GM10847 (cell line): ENCODE measurements around the gene CD300C.

ENCODE experiments used
- POLR2A ChIP-seq: IDR thresholded peaks from 2 replicates; pipeline ENCODE4 v1.6.1; 2011; ENCODE audit not compliant: insufficient read length; ENCODE audit errors: extremely low read depth

CD300C gene

DNA sequence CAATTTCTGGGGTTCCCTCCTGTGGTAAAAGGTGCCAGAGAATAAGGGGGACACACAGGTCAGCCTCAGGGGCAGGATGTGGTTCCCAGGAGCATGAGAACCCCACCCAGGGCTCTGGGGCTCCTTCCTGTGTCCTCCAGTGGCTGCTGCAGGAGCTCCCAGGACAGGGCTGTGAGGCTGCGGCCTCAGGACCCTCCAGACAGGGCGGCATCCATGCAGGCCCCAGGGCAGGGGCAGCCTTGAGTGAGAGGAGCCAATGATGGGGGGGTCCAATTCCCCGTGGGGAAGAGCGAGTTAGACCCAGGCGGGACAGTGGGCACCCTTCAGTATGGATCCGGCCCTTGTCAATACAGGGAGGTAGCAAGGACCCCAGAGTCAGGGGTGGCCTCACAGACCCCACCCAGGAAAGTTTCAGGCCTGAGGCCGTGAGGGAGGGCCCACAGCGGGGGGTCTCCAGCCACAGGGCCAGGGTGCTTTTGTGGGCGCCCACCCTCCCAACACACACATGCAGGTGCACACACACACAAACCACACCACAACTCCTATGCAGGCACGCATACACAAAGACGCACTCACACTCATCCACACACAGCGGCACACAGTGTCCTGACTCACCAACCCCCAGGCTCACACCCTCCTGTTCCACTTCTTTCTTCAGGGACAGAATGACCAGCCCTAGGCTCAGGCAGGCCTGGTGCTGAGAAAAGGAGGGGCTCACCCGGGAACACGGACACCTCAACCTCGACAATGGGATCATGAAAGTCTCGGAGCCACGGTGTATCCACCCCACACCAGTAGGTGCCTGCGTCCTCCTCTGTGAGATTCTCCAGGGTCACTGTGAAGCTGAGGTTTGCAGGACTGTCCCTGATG, 1.8 kb downstream of the CD300C start:
- TF ChIP-seq POLR2A = no peak

DNA sequence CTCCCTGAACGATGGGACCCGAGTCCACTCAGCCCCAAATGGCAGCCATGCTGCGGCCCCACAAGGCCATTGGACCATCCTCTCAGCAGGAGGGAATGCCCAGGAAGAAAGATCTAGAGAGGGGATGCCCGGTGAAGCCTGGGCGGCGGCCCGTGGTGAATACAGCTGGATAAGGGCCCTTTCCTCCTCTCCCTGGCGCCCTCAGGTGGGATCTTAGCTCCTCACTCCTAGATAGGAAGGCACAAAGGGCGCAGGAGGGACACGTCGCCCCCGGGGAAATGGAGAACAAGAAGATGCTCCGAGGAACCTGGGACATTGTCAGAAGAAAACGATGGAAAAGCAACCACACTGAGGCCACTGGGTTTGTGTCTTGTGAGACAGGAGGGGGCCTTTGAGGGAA, 2.5 kb downstream of the CD300C start:
- TF ChIP-seq POLR2A = no peak

DNA sequence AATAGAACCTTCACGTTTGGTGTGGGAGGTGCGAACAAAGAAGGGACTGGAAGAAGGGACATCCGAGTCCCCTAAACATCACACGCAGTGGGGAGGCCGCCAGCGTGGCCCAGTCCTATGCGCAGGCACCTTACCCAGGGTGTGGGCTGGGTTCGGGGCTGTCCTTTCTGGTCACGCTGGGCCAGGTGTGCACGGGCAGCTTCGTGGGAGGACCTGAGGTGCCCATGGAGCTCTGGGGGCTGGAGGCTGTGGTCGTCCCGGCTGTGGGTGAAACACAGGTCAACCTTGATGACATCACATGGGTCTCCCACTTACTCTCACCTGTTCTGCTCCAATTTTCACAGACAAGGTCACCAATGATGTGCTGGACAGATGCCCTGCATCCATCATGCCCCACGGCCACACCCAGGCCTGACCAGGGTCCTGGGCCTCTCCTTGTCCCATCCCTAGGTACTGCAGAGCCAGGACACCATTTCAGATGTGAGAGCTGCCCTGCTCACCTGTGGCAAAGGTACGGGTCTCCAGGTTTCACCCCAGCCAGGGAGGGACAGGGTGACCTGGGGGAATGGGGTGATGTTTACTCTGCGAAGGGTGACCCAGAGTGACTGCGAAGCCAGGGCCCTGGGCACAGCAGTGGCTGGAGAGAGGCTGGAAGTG, 3.1 kb downstream of the CD300C start:
- TF ChIP-seq POLR2A = no peak

DNA sequence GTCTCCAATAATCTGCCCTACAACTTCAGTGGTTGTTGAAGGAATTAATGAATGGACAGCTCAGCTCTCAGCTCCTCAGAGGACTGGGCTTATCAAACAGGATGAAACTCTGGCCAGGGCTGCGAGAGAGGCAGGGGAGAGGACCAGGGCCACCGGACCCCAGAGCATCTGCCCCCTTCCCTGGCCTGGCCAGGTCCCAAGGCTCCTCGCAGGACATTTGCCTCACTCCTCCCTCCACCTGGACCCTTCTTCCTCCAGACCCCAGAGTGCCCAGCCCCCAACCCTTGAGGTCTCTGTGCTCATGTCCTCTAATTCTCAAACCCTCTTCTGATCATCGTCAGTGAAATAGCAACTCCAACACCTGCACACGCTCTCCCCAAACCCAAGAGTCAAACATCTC, 3.7 kb downstream of the CD300C start:
- TF ChIP-seq POLR2A = no peak

DNA sequence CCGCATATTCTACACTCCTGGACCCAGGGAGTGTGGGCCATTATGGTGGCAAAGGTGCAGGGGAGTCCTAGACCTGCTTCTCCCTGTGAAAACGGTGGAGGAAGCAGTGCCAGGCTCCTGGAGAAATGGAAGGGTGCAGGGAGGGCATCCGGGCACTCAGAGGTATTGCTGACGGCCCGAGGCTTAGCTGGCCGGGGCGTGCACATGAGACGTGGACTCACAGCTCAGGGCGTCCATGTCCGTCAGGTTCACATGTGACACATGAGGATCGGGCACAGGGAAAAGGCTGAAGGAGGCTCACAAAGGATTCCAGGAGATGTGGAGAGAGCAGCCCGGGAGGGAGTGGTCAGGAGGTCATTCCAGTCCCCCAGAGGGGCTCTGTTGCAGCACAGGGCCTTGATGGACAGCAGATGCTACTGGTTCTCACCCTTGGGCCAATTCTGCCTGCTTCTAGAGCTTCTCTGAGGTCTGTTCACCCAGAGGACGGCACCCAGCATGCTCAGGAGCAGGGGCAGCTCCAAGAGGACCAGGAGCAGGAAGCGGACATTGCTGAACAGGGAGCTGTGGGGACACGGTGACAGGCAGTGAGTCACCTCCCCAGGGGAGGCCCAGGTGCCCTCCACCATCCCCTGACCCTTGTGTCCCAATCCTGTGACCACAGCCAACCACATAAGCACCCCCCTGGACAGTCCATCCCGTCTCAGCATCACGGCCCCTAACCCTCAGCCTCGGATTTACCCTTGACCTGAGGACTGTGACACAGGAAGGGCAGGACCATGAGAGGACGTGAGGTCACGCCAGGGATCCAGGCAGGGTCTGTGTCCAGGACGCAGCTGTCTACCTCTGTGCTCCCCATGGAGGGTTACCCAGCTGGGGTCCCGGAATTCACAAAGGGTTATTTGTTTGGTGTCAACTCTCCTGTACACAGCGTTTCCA, 4.5 kb downstream of the CD300C start:
- no peak for TF ChIP-seq POLR2A

DNA sequence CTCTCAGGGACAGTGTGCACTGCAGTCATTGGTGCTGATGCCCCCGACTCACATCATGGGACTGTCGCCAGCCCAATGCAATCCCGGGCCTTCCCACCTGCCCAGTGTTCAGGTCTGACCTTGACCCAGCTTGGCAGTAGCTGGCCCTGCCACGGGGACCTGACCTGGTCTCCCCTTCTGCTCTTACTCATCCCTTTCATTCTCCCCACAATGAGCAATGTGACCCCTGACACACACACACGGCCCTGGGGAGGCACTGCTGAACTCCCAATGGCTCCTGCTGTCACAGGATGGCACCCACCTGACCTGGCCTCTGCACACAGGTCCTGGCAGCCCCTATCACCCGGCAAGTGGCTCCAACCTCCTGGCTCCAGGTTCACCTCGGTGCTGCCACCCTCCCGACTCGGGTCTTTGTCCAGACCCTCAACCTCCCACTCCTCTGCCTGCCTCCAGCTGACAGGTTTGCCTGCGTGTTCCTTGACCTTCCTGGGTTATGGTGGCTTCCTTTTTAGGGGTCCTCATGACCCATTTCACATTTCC, 6.6 kb downstream of the CD300C start:
- no peak for TF ChIP-seq POLR2A

DNA sequence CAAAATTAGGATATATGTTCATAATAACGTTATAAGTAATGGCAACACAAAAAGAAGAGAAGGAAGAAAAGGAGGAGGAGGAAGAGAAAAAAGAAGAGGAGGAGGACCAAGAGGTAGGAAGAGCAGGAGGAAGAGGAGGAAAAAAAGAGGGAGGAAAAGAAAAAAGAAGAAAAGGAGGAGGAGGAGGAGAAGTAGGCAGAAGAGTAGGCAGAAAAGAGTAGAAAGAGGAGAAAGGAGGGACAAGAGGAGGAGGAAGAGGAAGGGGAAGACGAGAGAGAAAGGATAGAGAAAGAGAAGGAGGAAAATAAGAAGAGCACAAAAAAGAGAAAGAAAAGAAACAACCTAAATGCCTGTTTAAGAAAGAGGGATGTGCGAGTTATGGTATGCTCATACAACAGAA, 9.0 kb downstream of the CD300C start:
- no peak for TF ChIP-seq POLR2A

DNA sequence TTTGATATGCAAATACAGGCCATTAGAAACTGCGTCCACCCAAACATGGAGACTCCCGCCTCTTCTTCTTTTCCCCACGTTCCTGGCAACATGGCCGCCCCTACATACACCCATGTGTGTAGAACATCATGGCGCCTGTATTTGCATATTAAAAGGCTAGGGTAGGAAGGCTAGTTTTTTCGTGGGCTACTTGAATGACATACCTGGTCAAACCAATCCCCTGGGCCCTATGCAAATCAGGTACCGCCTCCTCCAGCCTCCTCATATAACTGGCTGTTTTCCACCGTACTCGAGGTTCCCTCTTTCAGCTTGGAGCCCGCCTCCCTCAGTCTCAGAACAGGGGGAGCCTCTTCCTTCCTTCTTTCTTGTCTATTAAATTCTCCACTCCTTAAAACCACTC, 13.8 kb downstream of the CD300C start:
- TF ChIP-seq POLR2A = no peak

DNA sequence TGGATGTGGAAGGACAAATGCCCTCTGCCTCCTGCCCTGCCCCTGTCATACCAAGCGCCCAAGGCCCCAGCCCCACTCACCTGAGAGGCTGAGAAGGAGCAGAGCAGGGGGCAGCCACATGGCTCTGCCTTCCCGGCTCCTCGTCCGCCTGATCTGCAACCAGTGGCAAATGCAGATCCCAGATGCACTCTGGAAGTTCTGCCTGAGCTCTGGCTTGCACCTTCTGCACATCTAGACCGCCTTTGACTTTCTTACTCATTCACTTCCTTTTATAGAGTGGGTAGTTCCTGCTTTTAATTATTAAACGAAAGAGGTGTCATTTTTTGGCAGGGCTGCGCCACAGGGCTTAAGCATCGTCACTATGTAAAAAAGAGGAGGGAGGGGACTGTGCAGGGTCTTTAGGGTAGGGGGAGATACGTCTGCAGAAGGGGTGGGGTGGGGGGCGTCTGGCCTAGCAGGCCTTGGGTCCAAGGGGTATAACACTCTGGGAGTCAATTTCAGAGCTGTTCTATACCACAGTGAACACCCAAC, 14.6 kb downstream of the CD300C start, which contains the start of gene CD300LB:
TSS of gene CD300LB (minus strand) at position 245 of the 531 bp plus-strand sequence. CDS start at position 120, 125 bp downstream.
- no peak for TF ChIP-seq POLR2A

DNA sequence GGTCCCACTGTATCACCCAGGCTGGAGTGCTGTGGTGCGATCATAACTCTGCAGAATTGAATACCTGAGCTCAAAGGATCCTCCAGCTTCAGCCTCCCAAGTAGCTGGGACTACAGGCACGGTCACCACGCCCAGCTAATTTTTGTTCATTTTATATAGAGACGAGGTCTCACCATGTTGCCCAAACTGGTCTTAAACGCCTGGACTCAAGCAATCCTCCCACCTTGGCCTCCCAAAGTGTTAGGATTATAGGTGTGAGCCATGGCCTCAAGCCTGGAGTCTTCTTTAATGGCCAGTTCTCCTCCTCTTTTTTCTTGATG, 15.1 kb downstream of the CD300C start:
- no peak for TF ChIP-seq POLR2A

DNA sequence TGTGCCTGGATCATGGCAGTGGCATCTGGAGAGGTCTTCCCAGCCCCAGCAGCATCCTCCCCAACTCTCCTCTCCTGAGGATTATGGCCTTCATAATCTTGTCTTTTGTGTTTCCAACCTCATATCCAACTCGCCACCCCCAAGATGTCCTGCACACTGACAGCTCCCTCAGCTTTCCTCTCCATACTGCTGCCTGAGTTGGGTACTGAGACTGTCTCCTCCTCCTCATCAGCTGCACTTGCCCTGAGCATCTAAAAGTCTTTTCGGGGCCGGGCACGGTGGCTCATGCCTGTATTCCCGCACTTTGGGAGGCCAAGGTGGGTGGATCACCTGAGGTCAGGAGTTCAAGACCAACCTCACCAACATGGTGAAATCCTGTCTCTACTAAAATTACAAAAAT, 16.7 kb downstream of the CD300C start:
- no peak for TF ChIP-seq POLR2A

DNA sequence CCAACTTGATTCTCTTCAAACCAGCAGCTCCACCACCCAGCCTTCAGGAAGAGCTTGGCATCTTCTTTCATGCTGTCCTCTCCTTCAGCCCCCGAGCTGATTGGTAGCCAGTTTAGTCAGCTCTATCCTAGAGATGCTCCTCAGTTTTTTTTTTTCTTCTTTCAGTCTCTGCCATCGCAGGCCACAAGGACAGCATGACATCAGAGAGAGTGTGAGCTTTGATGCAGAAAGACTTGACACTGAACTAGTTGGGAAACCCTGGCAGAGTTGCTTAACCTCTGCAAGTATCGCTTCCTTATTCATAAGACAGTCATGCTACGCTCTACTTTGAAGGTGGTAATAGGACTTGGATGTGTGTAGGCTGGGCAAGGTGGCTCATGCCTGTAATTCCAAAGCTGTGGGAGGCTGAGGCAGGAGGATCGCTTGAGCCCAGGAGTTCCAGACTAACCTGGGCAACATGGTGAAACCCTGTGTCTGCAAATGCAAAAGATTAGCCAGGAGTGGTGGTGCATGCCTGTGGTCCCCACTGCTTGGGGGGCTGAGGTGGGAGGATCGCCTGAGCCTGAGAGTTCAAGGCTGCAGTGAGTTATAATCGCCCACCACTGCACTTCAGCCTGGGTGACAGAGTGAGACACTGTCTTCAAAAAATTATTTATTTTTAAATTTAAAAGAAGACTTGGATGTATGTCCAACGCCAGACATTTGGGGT, 17.3 kb downstream of the CD300C start:
- TF ChIP-seq POLR2A = no peak

DNA sequence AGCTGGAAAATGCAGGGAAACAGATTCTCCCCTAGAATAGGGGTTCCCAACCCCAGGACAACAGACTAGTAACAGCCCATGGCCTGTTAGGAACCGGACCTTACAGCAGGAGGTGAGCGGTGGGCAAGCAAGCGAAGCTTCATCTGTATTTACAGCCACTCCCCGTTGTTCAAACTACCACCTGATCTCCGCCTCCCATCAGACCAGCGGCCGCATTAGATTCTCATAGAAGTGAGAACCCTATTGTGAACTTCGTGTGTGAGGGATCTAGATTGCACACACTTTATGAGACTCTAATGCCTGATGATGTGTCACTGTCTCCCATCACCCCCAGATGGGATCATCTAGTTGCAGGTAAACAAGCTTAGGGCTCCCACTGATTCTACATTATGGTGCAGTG, 18.2 kb downstream of the CD300C start:
- TF ChIP-seq POLR2A = no peak

DNA sequence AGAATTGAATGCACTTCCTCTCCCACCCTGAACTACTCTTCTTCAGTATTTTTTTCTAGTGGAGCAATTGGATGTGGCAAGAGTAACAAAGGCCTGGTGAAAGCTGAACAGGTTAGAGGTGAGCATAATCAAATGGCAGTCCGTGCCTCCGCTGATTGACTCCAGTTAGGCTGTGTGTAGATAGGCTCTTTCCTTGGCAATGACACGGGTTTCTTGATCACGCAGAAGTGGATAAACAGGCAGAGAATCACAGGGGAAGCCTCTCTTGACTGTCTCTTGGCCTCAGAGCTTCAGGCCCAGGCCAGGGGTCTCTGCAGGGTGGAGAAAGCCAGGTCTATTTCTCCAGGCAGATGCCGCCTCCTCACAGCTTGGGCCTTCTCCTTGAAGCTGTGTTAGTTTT, 18.8 kb downstream of the CD300C start:
- no peak for TF ChIP-seq POLR2A

DNA sequence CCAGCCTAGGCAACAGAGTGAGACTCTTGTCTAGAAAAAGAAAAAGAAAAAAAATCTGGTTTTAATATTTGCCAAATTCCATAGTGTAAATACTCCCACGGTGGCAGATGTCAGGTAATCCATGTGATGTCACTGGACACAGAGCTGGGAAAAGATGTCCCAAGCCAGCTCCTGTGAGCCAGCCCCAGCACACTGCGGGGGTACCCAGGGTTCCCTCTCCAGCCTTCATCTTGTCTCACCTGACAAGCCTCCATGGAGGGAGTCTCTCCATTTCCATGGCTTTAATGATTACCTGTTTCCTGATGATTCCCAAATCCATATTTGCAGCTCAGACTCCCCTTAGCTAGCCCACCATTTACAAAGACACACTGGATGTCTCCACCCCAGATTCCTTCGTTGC, 19.2 kb downstream of the CD300C start:
- TF ChIP-seq POLR2A = no peak

DNA sequence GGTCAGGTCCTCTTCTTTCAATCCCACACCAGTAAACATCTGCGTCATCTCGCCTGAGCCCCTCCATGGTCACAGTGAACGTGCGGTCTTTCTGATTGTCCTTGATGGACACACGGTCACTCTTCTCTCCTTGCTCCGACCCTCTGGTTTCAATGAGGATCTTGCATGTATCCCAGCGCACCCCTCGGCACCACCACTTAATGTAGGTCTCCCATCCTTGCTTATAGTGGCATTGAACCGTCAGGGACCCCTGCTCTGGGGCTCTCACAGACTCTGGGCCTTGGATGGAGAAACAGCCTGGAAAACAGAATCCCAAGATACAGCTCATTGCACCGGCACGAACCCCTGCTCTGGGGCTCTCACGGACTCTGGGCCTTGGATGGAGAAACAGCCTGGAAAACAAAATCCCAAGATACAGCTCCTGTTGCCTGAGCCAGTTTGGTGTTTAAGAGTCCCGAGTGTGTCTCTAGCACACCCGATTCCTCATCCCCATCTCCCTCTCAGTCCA, 20.1 kb downstream of the CD300C start:
- TF ChIP-seq POLR2A = no peak
